Measurements from ENCODE around the gene PARP15.

PARP15 gene

GRCh38 chr3:122577409-122578031, at the start of gene PARP15:
TSS of gene PARP15 (plus strand) at chr3:122577650. CDS start at chr3:122577668, 18 bp downstream.
- Histone ChIP-seq H2AFZ (ENCODE audit: low read depth) (no peak within 1 kb of the TSS), H3K4me3 (IDR thresholded peaks at IDR 0.05; ENCODE audit: insufficient read depth, low read depth, low read length) (no peak within 1 kb of the TSS), H3K27ac (no peak within 1 kb of the TSS), H3K9ac (no peak within 1 kb of the TSS), H3K79me2 (ENCODE audit: insufficient read depth, low read depth) (no peaks in the 10 kb centered on the region), H4K20me1 (ENCODE audit: insufficient read depth) (no peaks in the 10 kb centered on the region), H3K4me2 (no peak within 1 kb of the TSS), H3K27me3 (ENCODE audit: insufficient read depth, low read depth) (no peaks in the 10 kb centered on the region), H3K36me3 (ENCODE audit: insufficient read depth) (no peaks in the 10 kb centered on the region), H3K4me1 (ENCODE audit: low read depth, poor library complexity, severe bottlenecking) (no peaks in the 10 kb centered on the region)
- TF ChIP-seq CTCF (conservative IDR thresholded peaks at IDR 0.05; ENCODE audit: low read depth, low read length), result no peak

DNA sequence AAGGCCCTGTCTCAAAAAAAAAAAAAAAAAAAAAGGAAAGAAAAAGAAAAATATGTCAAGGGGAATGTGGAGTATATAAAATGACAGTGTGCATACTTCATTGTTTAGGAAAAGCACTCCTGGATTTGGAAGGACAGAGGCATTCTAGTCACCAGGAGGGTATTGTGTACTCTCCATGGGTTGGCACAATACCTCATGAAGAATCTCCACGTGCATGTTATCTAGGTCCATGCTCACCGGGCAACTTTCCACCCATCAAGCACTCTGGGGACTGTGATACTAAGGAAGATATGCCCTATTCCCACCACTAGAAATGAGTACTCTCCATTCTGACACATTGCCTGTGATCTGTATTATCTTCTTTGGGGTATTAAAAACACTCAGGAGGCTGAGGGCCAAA, 47.3 kb upstream of the PARP15 start:
- Histone ChIP-seq H3K4me3 (IDR thresholded peaks at IDR 0.05; ENCODE audit: insufficient read depth, low read depth, low read length) (no peak overlapping the region), H3K36me3 (ENCODE audit: insufficient read depth) (no peaks in the 10 kb centered on the region), H2AFZ (ENCODE audit: low read depth) (no peak overlapping the region), H4K20me1 (ENCODE audit: insufficient read depth) (no peaks in the 10 kb centered on the region), H3K79me2 (ENCODE audit: insufficient read depth, low read depth) (no peaks in the 10 kb centered on the region), H3K27ac (no peak overlapping the region), H3K9ac (no peak overlapping the region), H3K27me3 (ENCODE audit: insufficient read depth, low read depth) (no peaks in the 10 kb centered on the region; the same call in 1 of the 2 replicates), H3K4me1 (ENCODE audit: low read depth, poor library complexity, severe bottlenecking) (peaks cover 6% of the 10 kb centered on the region), H3K4me2 (no peak overlapping the region)
- TF ChIP-seq CTCF (conservative IDR thresholded peaks at IDR 0.05; ENCODE audit: low read depth, low read length), result no peak

DNA sequence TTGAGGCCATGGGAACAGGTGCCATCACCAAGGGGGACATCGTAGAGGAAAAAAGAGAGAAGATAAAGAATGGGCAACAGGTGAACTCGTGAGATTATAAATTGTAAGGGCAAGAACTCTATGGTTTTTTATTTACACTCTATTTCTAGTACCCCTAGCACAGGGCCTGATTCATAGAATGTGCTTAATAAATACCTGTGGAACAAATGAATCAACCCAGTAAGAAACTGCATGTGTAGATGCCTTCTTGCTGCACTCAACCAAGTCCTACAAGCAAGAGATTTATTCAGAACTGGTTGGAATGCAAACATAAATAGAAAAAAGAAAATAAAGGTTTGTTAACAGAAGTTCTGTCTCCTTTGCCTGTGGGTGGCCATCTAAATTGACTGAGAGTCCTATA, 44.0 kb upstream of the PARP15 start:
- Histone ChIP-seq H4K20me1 (ENCODE audit: insufficient read depth) (no peaks in the 10 kb centered on the region), H2AFZ (ENCODE audit: low read depth) (no peak overlapping the region), H3K79me2 (ENCODE audit: insufficient read depth, low read depth) (no peaks in the 10 kb centered on the region), H3K4me3 (IDR thresholded peaks at IDR 0.05; ENCODE audit: insufficient read depth, low read depth, low read length) (no peak overlapping the region), H3K9ac (no peak overlapping the region), H3K27ac (no peak overlapping the region), H3K36me3 (ENCODE audit: insufficient read depth) (no peaks in the 10 kb centered on the region), H3K4me2 (no peak overlapping the region), H3K27me3 (ENCODE audit: insufficient read depth, low read depth) (no peaks in the 10 kb centered on the region; the same call in 1 of the 2 replicates), H3K4me1 (ENCODE audit: low read depth, poor library complexity, severe bottlenecking) (peaks cover 6% of the 10 kb centered on the region)
- TF ChIP-seq CTCF (conservative IDR thresholded peaks at IDR 0.05; ENCODE audit: low read depth, low read length), result no peak

DNA sequence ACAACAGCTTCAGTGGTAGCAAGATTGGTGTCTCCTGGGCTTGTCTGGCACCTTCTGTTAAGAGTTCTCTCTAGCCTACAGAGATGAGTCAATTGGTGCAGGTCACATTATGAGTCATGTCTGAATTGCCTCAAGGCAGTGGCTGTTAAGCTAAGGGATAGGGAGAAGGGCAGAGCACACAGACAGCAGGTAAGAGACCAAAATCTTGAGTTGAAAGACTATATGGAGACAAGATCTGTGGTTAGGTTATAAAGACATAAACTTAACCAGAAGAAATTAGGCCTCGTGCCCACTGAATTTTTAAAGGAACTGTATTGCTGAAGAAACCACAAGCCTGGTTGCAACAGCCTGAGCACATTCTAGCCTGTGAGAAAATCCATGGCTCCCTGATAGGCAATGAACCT, 43.5 kb upstream of the PARP15 start:
- Histone ChIP-seq H3K27me3 (ENCODE audit: insufficient read depth, low read depth) (no peaks in the 10 kb centered on the region; the same call in 1 of the 2 replicates), H3K4me2 (no peak overlapping the region), H4K20me1 (ENCODE audit: insufficient read depth) (no peaks in the 10 kb centered on the region), H2AFZ (ENCODE audit: low read depth) (no peak overlapping the region), H3K9ac (no peak overlapping the region), H3K36me3 (ENCODE audit: insufficient read depth) (no peaks in the 10 kb centered on the region), H3K79me2 (ENCODE audit: insufficient read depth, low read depth) (no peaks in the 10 kb centered on the region), H3K4me3 (IDR thresholded peaks at IDR 0.05; ENCODE audit: insufficient read depth, low read depth, low read length) (no peak overlapping the region), H3K27ac (no peak overlapping the region), H3K4me1 (ENCODE audit: low read depth, poor library complexity, severe bottlenecking) (peaks cover 6% of the 10 kb centered on the region)
- no peak for TF ChIP-seq CTCF (conservative IDR thresholded peaks at IDR 0.05; ENCODE audit: low read depth, low read length)

Data from KMS-11 (cell line).